Testis (tissue), 3 donors: ENCODE data around the gene PIWIL4. TPM values are rescaled to one million over a fixed set of nuclear protein-coding genes. Genes with fewer than 3 reads are reported as not detected.

ENCODE experiments used
- DNase-seq: peaks from one replicate; pipeline ENCODE4 v3.0.0-alpha.2; 2019
- H3K27ac ChIP-seq, 2 donors: fragments of 200-600 bp; sonication (generic); one replicate each; pipeline ENCODE4 v1.5.1; 2019
- H3K27me3 ChIP-seq: fragments of 200-600 bp; sonication (generic); one replicate; pipeline ENCODE4 v1.5.1; 2019
- H3K36me3 ChIP-seq: fragments of 200-600 bp; sonication (generic); one replicate; pipeline ENCODE4 v1.5.1; 2017; ENCODE audit warnings: low read depth; ENCODE audit errors: missing control alignments
- H3K4me1 ChIP-seq: fragments of 200-600 bp; sonication (generic); one replicate; pipeline ENCODE4 v1.5.1; 2019
- H3K4me3 ChIP-seq, 2 donors: fragments of 200-600 bp; sonication (generic); one replicate each; pipeline ENCODE4 v1.5.1; 2017 to 2019
- H3K9me3 ChIP-seq: fragments of 200-600 bp; sonication (generic); one replicate; pipeline ENCODE4 v1.5.1; 2017
- CTCF ChIP-seq, 3 experiments: fragments of 450-650 bp in 2 of 3; fragments of 200-600 bp in 1 of 3; sonication (generic) in 1 of 3; IDR thresholded peaks; one replicate each; pipeline ENCODE4 v1.5.1; 2016 to 2019; ENCODE audit warnings: antibody characterized with exemption in 3 of 3, mild to moderate bottlenecking in 2 of 3, moderate library complexity in 1 of 3
- POLR2A ChIP-seq: fragments of 450-650 bp; IDR thresholded peaks from one replicate; pipeline ENCODE4 v1.6.1; 2017; ENCODE audit warnings: antibody characterized with exemption, mild to moderate bottlenecking, moderate library complexity
- WGBS, 2 donors: methylation state at CpG; one replicate each; pipeline ENCODE4 v1.1.5; 2018; 5-methylcytosine and 5-hydroxymethylcytosine counted together
- intact Hi-C: fragments of 100-400 bp; cut with DNase I; formaldehyde crosslinking; loops from one replicate; pipeline ENCODE4 v1.15.1; 2023; ENCODE audit warnings: low total_unique reads
- polyA plus RNA-seq: library from polyadenylated mRNA; stranded (reverse); fragments of 350-450 nt; fragmentation: Illumina TruSeq; extraction: RNeasy Lipid Tissue Mini Kit (QIAGEN cat#74804); gene quantifications from one replicate; pipeline ENCODE4 v1.2.3, GENCODE V29; 2014; ENCODE audit warnings: low read depth, low replicate concordance; ENCODE audit not compliant: insufficient read depth
- total RNA-seq, 2 donors: library from RNA; depleted of rRNA; stranded (reverse); fragments of >200 nt; gene quantifications; one replicate each; pipeline ENCODE4 v1.2.3, GENCODE V29; 2016

The PIWIL4 gene
- total and polyA plus RNA-seq, 3 donors from 2014 or later: 19.9 to 30.2 (median 23.0) TPM

DNA sequence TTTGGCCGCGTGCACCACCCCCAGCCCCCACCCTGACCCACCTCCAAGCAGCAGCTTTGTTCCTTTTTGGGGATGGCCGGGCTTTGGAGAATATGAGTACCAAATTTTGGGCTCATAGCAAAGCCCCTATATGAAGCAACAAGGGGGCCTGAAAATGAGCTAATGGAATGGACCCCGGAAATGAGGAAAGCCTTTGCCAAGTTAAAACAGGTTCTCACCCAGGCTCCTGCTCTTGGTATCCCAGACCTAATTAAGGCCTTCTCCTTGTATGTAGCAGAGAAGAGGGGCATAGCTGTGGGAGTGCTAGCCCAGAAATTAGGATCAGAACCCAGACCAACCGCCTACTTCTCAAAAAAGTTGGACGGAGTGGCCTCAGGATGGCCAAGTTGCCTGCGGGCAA, 87.0 kb downstream of the PIWIL4 start:
- Histone ChIP-seq H3K27ac (no peak overlapping the region), H3K4me1 (no peaks in the 10 kb centered on the region), H3K9me3 (no peaks in the 10 kb centered on the region), H3K27me3 (no peaks in the 10 kb centered on the region), H3K36me3 (no peaks in the 10 kb centered on the region), H3K4me3 (no peak overlapping the region)
- WGBS, 2 donors: 93 to 99% methylated on average over 7 of the region's 7 CpGs
- DNase-seq: no peak
- TF ChIP-seq POLR2A (no peak), CTCF (IDR thresholded peaks at IDR 0.05) (no peak)
- intact Hi-C loops: no loop called here

GRCh38 chr11:94655291-94655690, 88.1 kb downstream of the PIWIL4 start:
- no peaks in the 10 kb centered on the region for H3K27me3 ChIP-seq
- H3K36me3 ChIP-seq: no peaks in the 10 kb centered on the region
- no peak for DNase-seq
- no peaks in the 10 kb centered on the region for H3K9me3 ChIP-seq
- H3K4me1 ChIP-seq: no peaks in the 10 kb centered on the region
- no peak for TF ChIP-seq CTCF (IDR thresholded peaks at IDR 0.05)
- no peak for TF ChIP-seq POLR2A
- no peak overlapping the region for H3K4me3 ChIP-seq
- WGBS, 2 donors: 70 to 82% methylated on average over 3 of the region's 3 CpGs
- intact Hi-C loops: no loop called here
- no peak overlapping the region for H3K27ac ChIP-seq

DNA sequence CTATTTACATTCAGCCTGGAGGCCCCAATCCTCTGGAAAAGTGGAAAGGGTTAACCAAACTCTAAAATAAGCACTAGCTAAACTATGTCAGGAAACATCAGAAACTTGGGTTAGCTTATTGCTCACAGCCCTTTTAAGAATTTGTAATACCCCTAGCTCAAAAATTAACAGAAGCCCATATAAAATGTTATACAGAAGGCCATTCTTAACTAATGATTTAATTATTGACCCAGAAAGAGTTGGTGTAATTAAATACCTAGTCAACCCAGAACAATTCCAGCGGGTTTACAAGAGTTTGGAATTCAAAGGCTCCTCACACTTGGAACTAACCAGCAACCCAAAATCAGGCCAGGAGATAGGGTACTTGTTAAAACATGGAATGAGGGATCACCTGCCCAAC, 88.8 kb downstream of the PIWIL4 start:
- no peaks in the 10 kb centered on the region for H3K27me3 ChIP-seq
- H3K27ac ChIP-seq: no peak overlapping the region
- WGBS, 2 donors: 97 to 100% methylated on average over 1 of the region's 1 CpG
- H3K36me3 ChIP-seq: no peaks in the 10 kb centered on the region
- no peaks in the 10 kb centered on the region for H3K4me1 ChIP-seq
- intact Hi-C loops: no loop called here
- H3K9me3 ChIP-seq: no peaks in the 10 kb centered on the region
- no peak for DNase-seq
- H3K4me3 ChIP-seq: no peak overlapping the region
- TF ChIP-seq CTCF (IDR thresholded peaks at IDR 0.05) (no peak), POLR2A (no peak)

DNA sequence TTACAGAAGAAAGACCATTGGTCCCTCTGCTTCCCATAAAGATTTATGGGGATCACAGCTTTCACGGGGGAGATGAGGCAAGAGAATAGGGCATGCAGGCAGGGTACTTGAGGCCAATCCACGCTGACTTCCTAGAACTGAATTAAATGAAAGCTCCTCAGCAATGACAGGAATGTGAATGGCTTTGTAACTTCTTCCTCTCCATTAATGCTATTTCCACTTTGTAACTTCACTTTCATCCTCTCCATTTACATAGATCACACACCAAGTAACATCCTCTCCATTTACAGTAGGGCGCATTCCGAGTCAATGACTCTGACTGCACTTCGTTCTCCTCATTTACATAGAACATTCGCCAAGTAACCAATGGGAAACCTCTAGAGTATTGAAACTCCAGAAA, 89.8 kb downstream of the PIWIL4 start:
- intact Hi-C loops: no loop called here
- 88 to 93% methylated on average over 6 of the region's 6 CpGs for WGBS, 2 donors

More for the DNA sequence above, 89.8 kb downstream of the PIWIL4 start:
- Histone ChIP-seq H3K4me1 (no peaks in the 10 kb centered on the region), H3K4me3 (no peak overlapping the region), H3K9me3 (no peaks in the 10 kb centered on the region), H3K27ac (no peak overlapping the region), H3K27me3 (no peaks in the 10 kb centered on the region), H3K36me3 (no peaks in the 10 kb centered on the region)
- DNase-seq: no peak
- TF ChIP-seq CTCF (IDR thresholded peaks at IDR 0.05) (no peak), POLR2A (no peak)
